ENCODE measurements around the gene SMARCAL1.

The SMARCAL1 gene

GRCh38 chr2:216519154-216519762 lies 107.0 kb downstream of the SMARCAL1 start:
- Histone ChIP-seq H3K27me3 (no peaks in the 10 kb centered on the region), H4K20me1 (peaks cover 51% of the 10 kb centered on the region), H3K27ac (no peak overlapping the region), H3K36me3 (peaks cover 7% of the 10 kb centered on the region; the same call in 1 of the 2 replicates), H3K9ac (no peak overlapping the region), H3K4me2 (no peak overlapping the region), H3K4me1 (no peaks in the 10 kb centered on the region), H3K9me3 (no peaks in the 10 kb centered on the region), H3K4me3 (no peak overlapping the region)
- TF ChIP-seq Cebpa-rat (IDR thresholded peaks at IDR 0.05) = no peak

GRCh38 chr2:216520112-216520511 lies 107.8 kb downstream of the SMARCAL1 start:
- Histone ChIP-seq H3K27ac (no peak overlapping the region), H3K9ac (no peak overlapping the region), H3K4me2 (no peak overlapping the region), H4K20me1 (peaks cover 46% of the 10 kb centered on the region), H3K4me3 (no peak overlapping the region), H3K27me3 (no peaks in the 10 kb centered on the region), H3K36me3 (peaks cover 7% of the 10 kb centered on the region; the same call in 1 of the 2 replicates), H3K9me3 (no peaks in the 10 kb centered on the region), H3K4me1 (peaks cover 3% of the 10 kb centered on the region)
- no peak for TF ChIP-seq Cebpa-rat (IDR thresholded peaks at IDR 0.05)

- Histone ChIP-seq H3K9me3 (no peaks in the 10 kb centered on the region), H3K27ac (no peak overlapping the region), H3K4me3 (no peak overlapping the region), H3K9ac (no peak overlapping the region), H3K36me3 (peaks cover 7% of the 10 kb centered on the region; the same call in 1 of the 2 replicates), H3K4me1 (peaks cover 8% of the 10 kb centered on the region), H3K27me3 (no peaks in the 10 kb centered on the region; the same call in 1 of the 2 replicates), H3K4me2 (no peak overlapping the region), H4K20me1 (peaks cover 21% of the 10 kb centered on the region)
- TF ChIP-seq Cebpa-rat (IDR thresholded peaks at IDR 0.05) = no peak
Observed at GRCh38 chr2:216522892-216523502, 110.7 kb downstream of the SMARCAL1 start.

- H3K9me3 ChIP-seq = no peaks in the 10 kb centered on the region
- no peak overlapping the region for H3K9ac ChIP-seq
- TF ChIP-seq Cebpa-rat (IDR thresholded peaks at IDR 0.05) = no peak
- no peaks in the 10 kb centered on the region for H4K20me1 ChIP-seq
- peaks cover 2% of the 10 kb centered on the region; the same call in 1 of the 2 replicates for H3K36me3 ChIP-seq
- peaks cover 8% of the 10 kb centered on the region for H3K4me1 ChIP-seq
- H3K4me3 ChIP-seq = no peak overlapping the region
- no peak overlapping the region for H3K4me2 ChIP-seq
- H3K27ac ChIP-seq = no peak overlapping the region
- no peaks in the 10 kb centered on the region; the same call in 1 of the 2 replicates for H3K27me3 ChIP-seq
Observed at GRCh38 chr2:216525972-216526371, 113.7 kb downstream of the SMARCAL1 start.

GRCh38 chr2:216526939-216527338 lies 114.7 kb downstream of the SMARCAL1 start:
- Histone ChIP-seq H3K4me3 (no peak overlapping the region), H3K27ac (no peak overlapping the region), H3K4me2 (no peak overlapping the region), H3K36me3 (no peaks in the 10 kb centered on the region), H4K20me1 (no peaks in the 10 kb centered on the region), H3K27me3 (no peaks in the 10 kb centered on the region; the same call in 1 of the 2 replicates), H3K9ac (no peak overlapping the region), H3K4me1 (peaks cover 8% of the 10 kb centered on the region), H3K9me3 (no peaks in the 10 kb centered on the region)
- TF ChIP-seq Cebpa-rat (IDR thresholded peaks at IDR 0.05) = no peak

- no peak overlapping the region for H3K4me2 ChIP-seq
Observed at GRCh38 chr2:216527600-216527999, 115.3 kb downstream of the SMARCAL1 start.

GRCh38 chr2:216532562-216532961 lies 120.3 kb downstream of the SMARCAL1 start:
- Histone ChIP-seq H3K27ac (no peak overlapping the region), H3K36me3 (no peaks in the 10 kb centered on the region), H3K9ac (no peak overlapping the region)

More at GRCh38 chr2:216527600-216527999, 115.3 kb downstream of the SMARCAL1 start:
- no peak overlapping the region for H3K9ac ChIP-seq
- H4K20me1 ChIP-seq = no peaks in the 10 kb centered on the region
- TF ChIP-seq Cebpa-rat (IDR thresholded peaks at IDR 0.05) = no peak
- H3K36me3 ChIP-seq = no peaks in the 10 kb centered on the region
- H3K9me3 ChIP-seq = no peaks in the 10 kb centered on the region
- no peak overlapping the region for H3K27ac ChIP-seq
- H3K4me3 ChIP-seq = no peak overlapping the region
- H3K4me1 ChIP-seq = peaks cover 8% of the 10 kb centered on the region
- no peaks in the 10 kb centered on the region; the same call in 1 of the 2 replicates for H3K27me3 ChIP-seq

More at GRCh38 chr2:216532562-216532961, 120.3 kb downstream of the SMARCAL1 start:
- TF ChIP-seq Cebpa-rat (IDR thresholded peaks at IDR 0.05) = no peak
- Histone ChIP-seq H3K9me3 (no peaks in the 10 kb centered on the region), H3K4me1 (no peaks in the 10 kb centered on the region), H4K20me1 (no peaks in the 10 kb centered on the region), H3K4me3 (no peak overlapping the region), H3K27me3 (no peaks in the 10 kb centered on the region), H3K4me2 (no peak overlapping the region)
